ENCODE results near the gene SPATA1. TPM values are rescaled to one million over a fixed set of nuclear protein-coding genes. Genes with fewer than 3 reads are reported as not detected.

Gene SPATA1
- total RNA-seq, 1 experiment from 2014 or later = 0.52 TPM

DNA sequence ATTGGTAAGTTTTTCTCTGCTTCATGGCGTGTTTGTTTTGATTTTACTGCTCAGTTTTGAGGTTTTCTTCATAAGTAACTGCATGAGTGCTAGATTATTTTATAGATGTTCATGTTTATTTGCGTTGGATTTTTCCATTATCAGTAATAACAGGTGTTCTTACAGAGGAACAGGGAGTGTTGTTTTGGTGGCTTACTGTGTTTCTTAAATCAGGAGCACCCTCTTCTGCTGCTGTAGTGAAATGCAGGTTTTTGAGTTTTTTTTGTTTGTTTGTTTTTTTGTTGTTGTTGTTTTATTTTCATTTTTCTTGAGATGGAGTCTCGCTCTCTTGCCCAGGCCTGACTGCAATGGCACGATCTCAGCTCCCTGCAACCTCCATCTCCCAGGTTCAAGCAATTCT is 35.5 kb downstream of the SPATA1 start:
- intact Hi-C loops (cut with micrococcal nuclease; ENCODE audit: unreplicated experiment) = loop anchor here (1.0 to 5.0 kb wide), 2 partner anchors 99 to 399 kb away; partner anchors contain the start of gene PRKACB
- no peaks in the 10 kb centered on the region for H3K36me3 Mint-ChIP-seq (ENCODE audit: insufficient read depth, unreplicated experiment)
- H3K4me3 Mint-ChIP-seq (ENCODE audit: low read depth, unreplicated experiment) = no peak overlapping the region
- no peak overlapping the region for H3K27ac Mint-ChIP-seq (ENCODE audit: unreplicated experiment)
- no peaks in the 10 kb centered on the region for H3K27me3 Mint-ChIP-seq (ENCODE audit: unreplicated experiment)
- CTCF ChIA-PET = no interaction called here
- TF ChIP-seq, protein P1, sequence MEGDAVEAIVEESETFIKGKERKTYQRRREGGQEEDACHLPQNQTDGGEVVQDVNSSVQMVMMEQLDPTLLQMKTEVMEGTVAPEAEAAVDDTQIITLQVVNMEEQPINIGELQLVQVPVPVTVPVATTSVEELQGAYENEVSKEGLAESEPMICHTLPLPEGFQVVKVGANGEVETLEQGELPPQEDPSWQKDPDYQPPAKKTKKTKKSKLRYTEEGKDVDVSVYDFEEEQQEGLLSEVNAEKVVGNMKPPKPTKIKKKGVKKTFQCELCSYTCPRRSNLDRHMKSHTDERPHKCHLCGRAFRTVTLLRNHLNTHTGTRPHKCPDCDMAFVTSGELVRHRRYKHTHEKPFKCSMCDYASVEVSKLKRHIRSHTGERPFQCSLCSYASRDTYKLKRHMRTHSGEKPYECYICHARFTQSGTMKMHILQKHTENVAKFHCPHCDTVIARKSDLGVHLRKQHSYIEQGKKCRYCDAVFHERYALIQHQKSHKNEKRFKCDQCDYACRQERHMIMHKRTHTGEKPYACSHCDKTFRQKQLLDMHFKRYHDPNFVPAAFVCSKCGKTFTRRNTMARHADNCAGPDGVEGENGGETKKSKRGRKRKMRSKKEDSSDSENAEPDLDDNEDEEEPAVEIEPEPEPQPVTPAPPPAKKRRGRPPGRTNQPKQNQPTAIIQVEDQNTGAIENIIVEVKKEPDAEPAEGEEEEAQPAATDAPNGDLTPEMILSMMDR (IDR thresholded peaks at IDR 0.05; ENCODE audit: unreplicated experiment) = no peak
- no peak for DNase-seq
- H3K9me3 Mint-ChIP-seq (ENCODE audit: low read depth, unreplicated experiment) = no peaks in the 10 kb centered on the region
- no TSS peak for BruUV-seq (replicated peaks)
- H3K4me1 Mint-ChIP-seq (ENCODE audit: low read depth, unreplicated experiment) = no peaks in the 10 kb centered on the region

DNA sequence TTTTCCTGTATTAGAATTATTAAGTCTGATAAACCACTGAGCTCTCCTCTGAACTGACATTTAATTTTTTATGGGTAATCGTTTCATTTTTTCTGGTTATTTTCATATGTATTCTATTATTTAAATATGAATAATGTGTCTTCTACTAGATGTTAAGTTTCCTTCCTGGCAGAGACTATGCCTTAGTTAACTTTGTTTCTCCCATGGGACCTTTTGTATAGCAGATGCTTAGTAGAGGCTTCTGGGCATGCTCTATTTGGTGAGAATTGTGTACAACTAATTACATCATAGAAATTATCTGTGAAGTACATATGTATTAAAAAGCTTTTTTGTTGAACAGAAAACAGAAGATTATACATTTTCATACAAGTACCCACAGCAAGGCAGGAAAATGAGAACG is 44.6 kb downstream of the SPATA1 start:
- CTCF ChIA-PET = no interaction called here
- intact Hi-C loops (cut with micrococcal nuclease; ENCODE audit: unreplicated experiment) = no loop called here
- no peaks in the 10 kb centered on the region for H3K4me1 Mint-ChIP-seq (ENCODE audit: low read depth, unreplicated experiment)
- no peak overlapping the region for H3K27ac Mint-ChIP-seq (ENCODE audit: unreplicated experiment)
- H3K4me3 Mint-ChIP-seq (ENCODE audit: low read depth, unreplicated experiment) = no peak overlapping the region
- no peaks in the 10 kb centered on the region for H3K27me3 Mint-ChIP-seq (ENCODE audit: unreplicated experiment)
- DNase-seq = no peak
- no peaks in the 10 kb centered on the region for H3K9me3 Mint-ChIP-seq (ENCODE audit: low read depth, unreplicated experiment)
- H3K36me3 Mint-ChIP-seq (ENCODE audit: insufficient read depth, unreplicated experiment) = no peaks in the 10 kb centered on the region
- TF ChIP-seq, protein P1 (IDR thresholded peaks at IDR 0.05; ENCODE audit: unreplicated experiment) = no peak
- no TSS peak for BruUV-seq (replicated peaks)

DNA sequence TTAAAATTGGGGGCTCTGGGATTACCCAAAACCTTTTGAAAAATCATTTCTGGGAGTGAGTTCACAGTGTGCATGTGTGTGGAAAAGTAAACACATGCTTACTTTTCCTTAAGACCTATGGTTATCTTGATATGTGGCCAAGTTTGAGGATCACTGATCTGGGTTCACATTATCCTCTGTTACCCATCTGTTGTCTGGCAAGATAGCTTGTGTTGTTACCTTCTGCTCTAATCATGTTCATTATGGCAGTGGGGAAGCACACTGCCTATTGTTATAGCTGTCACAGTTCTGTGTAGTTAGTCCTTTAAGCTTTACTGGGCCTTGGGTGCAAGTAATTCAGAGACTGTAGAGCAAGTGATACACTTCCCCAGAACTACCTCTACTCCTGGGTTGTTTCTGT is 63.0 kb downstream of the SPATA1 start:
- Mint-ChIP-seq H3K4me3 (ENCODE audit: low read depth, unreplicated experiment) (no peak overlapping the region), H3K9me3 (ENCODE audit: low read depth, unreplicated experiment) (no peaks in the 10 kb centered on the region), H3K27me3 (ENCODE audit: unreplicated experiment) (no peaks in the 10 kb centered on the region), H3K36me3 (ENCODE audit: insufficient read depth, unreplicated experiment) (peaks cover 17% of the 10 kb centered on the region), H3K4me1 (ENCODE audit: low read depth, unreplicated experiment) (peaks cover 19% of the 10 kb centered on the region), H3K27ac (ENCODE audit: unreplicated experiment) (no peak overlapping the region)
- intact Hi-C loops (cut with micrococcal nuclease; ENCODE audit: unreplicated experiment) = no loop called here
- TF ChIP-seq, protein P1 (IDR thresholded peaks at IDR 0.05; ENCODE audit: unreplicated experiment) = no peak
- CTCF ChIA-PET = interaction anchor here (0.6 kb wide), 1 partner anchor 9 kb away, joined by 5 read pairs; no protein-coding TSS in a partner anchor
- no peak for DNase-seq
- BruUV-seq (replicated peaks) = no TSS peak

DNA sequence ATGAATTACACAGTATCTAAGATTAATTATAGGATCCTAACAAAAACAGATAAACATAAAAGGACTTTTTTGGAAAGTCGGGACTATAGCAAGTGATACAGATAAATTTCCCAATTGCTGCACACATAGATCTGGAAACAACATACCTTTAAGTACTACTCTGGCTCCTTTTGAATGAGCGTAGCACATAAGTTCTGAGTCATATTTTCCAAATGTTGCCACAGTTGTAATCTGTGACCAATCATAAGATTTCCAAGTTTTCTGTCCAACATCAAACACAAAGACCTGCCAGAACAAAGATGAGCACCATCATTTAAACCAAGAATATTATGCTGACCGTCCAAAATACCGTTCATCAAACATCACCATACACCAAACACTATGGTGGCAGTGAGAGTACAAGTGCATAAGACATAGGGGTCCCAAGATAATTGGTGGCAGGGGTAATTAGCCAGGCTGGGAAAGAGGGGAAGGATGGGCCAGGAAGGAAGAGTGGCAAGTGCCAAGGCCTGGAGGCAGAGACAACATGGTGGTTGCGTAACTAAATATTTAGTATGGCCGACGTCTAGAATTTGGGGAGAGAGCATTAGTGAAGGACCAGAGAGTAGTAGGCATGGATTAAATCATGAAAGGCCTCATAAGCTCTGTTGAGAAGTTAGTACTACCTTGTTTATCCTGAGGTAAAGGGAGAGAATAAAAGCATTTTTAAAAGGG is 64.4 kb downstream of the SPATA1 start:
- CTCF ChIA-PET = no interaction called here
- BruUV-seq (replicated peaks) = no TSS peak
- intact Hi-C loops (cut with micrococcal nuclease; ENCODE audit: unreplicated experiment) = loop anchor here (5.0 to 10.0 kb wide), 2 partner anchors 63 to 184 kb away; partner anchors contain the start of genes GNG5 and SPATA1
- H3K4me1 Mint-ChIP-seq (ENCODE audit: low read depth, unreplicated experiment) = peaks cover 27% of the 10 kb centered on the region
- no peaks in the 10 kb centered on the region for H3K27me3 Mint-ChIP-seq (ENCODE audit: unreplicated experiment)
- H3K27ac Mint-ChIP-seq (ENCODE audit: unreplicated experiment) = no peak overlapping the region
- H3K36me3 Mint-ChIP-seq (ENCODE audit: insufficient read depth, unreplicated experiment) = peaks cover 22% of the 10 kb centered on the region
- no peaks in the 10 kb centered on the region for H3K9me3 Mint-ChIP-seq (ENCODE audit: low read depth, unreplicated experiment)
- no peak for DNase-seq
- TF ChIP-seq, protein P1 (IDR thresholded peaks at IDR 0.05; ENCODE audit: unreplicated experiment) = no peak
- no peak overlapping the region for H3K4me3 Mint-ChIP-seq (ENCODE audit: low read depth, unreplicated experiment)
